ENCODE measurements around the gene PCDHGA2.

PCDHGA2 gene

DNA sequence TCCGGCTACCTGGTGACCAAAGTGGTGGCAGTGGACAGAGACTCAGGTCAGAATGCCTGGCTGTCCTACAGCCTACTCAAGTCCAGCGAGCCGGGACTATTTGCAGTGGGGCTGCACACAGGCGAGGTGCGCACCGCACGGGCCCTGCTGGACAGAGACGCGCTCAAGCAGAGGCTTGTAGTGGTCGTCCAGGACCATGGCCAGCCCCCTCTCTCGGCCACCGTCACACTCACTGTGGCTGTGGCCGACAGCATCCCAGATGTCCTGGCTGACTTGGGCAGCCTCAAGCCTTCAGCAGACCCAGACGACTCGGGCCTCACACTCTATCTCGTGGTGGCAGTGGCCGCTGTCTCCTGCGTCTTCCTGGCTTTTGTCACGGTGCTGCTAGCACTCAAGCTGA lies 18.4 kb downstream of the PCDHGA2 start:
- Histone ChIP-seq H3K27ac (replicated peaks) (no peak overlapping the region), H3K27me3 (ENCODE audit: insufficient read depth, poor library complexity, severe bottlenecking) (no peaks in the 10 kb centered on the region), H3K4me3 (replicated peaks; ENCODE audit: insufficient read depth, low read length) (no peak overlapping the region)
- TF ChIP-seq GABPA (IDR thresholded peaks at IDR 0.05; ENCODE audit: low read depth) (no peak), REST (IDR thresholded peaks at IDR 0.05; ENCODE audit: insufficient replicate concordance, low read depth) (peak; percentile 55), CTCF (IDR thresholded peaks at IDR 0.05; ENCODE audit: insufficient read depth, low read length) (no peak)
- DNase-seq (ENCODE audit: low read depth in 1 of 2, low spot score in 1 of 2), result no peak

- no peak for DNase-seq (ENCODE audit: low read depth in 1 of 2, low spot score in 1 of 2)
- no peak within 1 kb of the TSS for H3K4me3 ChIP-seq (replicated peaks; ENCODE audit: insufficient read depth, low read length)
- TF ChIP-seq GABPA (IDR thresholded peaks at IDR 0.05; ENCODE audit: low read depth), result no peak
- H3K27me3 ChIP-seq (ENCODE audit: insufficient read depth, poor library complexity, severe bottlenecking), result no peaks in the 10 kb centered on the region
- H3K27ac ChIP-seq (replicated peaks), result no peak within 1 kb of the TSS
Measured at GRCh38 chr5:141359790-141360426, 21.3 kb downstream of the PCDHGA2 start, which contains the start of gene PCDHGB2. PCDHGB2 (plus strand) TSS chr5:141359994; CDS start chr5:141360136, 142 bp downstream.

GRCh38 chr5:141360685-141361084 lies 22.1 kb downstream of the PCDHGA2 start:
- no peak overlapping the region for H3K4me3 ChIP-seq (replicated peaks; ENCODE audit: insufficient read depth, low read length)
- TF ChIP-seq REST (IDR thresholded peaks at IDR 0.05; ENCODE audit: insufficient replicate concordance, low read depth), result no peak
- TF ChIP-seq POLR2AphosphoS5 (IDR thresholded peaks at IDR 0.05; ENCODE audit: low read depth), result no peak
- no peak for TF ChIP-seq SPI1 (IDR thresholded peaks at IDR 0.05; ENCODE audit: borderline replicate concordance, low read depth)
- TF ChIP-seq GABPA (IDR thresholded peaks at IDR 0.05; ENCODE audit: low read depth), result no peak
- no peak for TF ChIP-seq CTCF (IDR thresholded peaks at IDR 0.05; ENCODE audit: insufficient read depth, low read length)
- H3K27ac ChIP-seq (replicated peaks), result no peak overlapping the region
- no peaks in the 10 kb centered on the region for H3K27me3 ChIP-seq (ENCODE audit: insufficient read depth, poor library complexity, severe bottlenecking)
- no peak for DNase-seq (ENCODE audit: low read depth in 1 of 2, low spot score in 1 of 2)

GRCh38 chr5:141362719-141363118 lies 24.2 kb downstream of the PCDHGA2 start:
- no peak overlapping the region for H3K4me3 ChIP-seq (replicated peaks; ENCODE audit: insufficient read depth, low read length)
- no peak overlapping the region for H3K27ac ChIP-seq (replicated peaks)

More at GRCh38 chr5:141362719-141363118, 24.2 kb downstream of the PCDHGA2 start:
- DNase-seq (ENCODE audit: low read depth in 1 of 2, low spot score in 1 of 2), result no peak
- no peak for TF ChIP-seq POLR2AphosphoS5 (IDR thresholded peaks at IDR 0.05; ENCODE audit: low read depth)
- no peak for TF ChIP-seq GABPA (IDR thresholded peaks at IDR 0.05; ENCODE audit: low read depth)
- no peak for TF ChIP-seq SPI1 (IDR thresholded peaks at IDR 0.05; ENCODE audit: borderline replicate concordance, low read depth)
- no peak for TF ChIP-seq CTCF (IDR thresholded peaks at IDR 0.05; ENCODE audit: insufficient read depth, low read length)
- TF ChIP-seq REST (IDR thresholded peaks at IDR 0.05; ENCODE audit: insufficient replicate concordance, low read depth), result no peak
- no peaks in the 10 kb centered on the region for H3K27me3 ChIP-seq (ENCODE audit: insufficient read depth, poor library complexity, severe bottlenecking)

Measured in HL-60 (cell line).